HepG2 (cell line): Measurements from ENCODE around the gene ZFAND2B. TPM values are rescaled to one million over a fixed set of nuclear protein-coding genes. Genes with fewer than 3 reads are reported as not detected.

Experiments used
- FOXK2 ChIP-seq: fragments of 450-650 bp; IDR thresholded peaks from 2 replicates; pipeline ENCODE4 v1.6.1; 2016
- JUNB ChIP-seq: sonication (generic); formaldehyde crosslinking; IDR thresholded peaks from 2 replicates; pipeline ENCODE4 v1.8.0; 2022; ENCODE audit warnings: missing genetic modification reagents, mild to moderate bottlenecking, borderline replicate concordance
- NR2C2 ChIP-seq: sonication (generic); formaldehyde crosslinking; IDR thresholded peaks from 2 replicates; pipeline ENCODE4 v1.4.0; 2020; ENCODE audit warnings: missing genetic modification reagents, mild to moderate bottlenecking, moderate library complexity, borderline replicate concordance
- PCBP2 ChIP-seq: fragments of 200-400 bp; formaldehyde crosslinking; optimal IDR thresholded peaks from 2 replicates; pipeline ENCODE3; 2018; ENCODE audit warnings: low read length, low read depth; ENCODE audit not compliant: poor library complexity, severe bottlenecking
- PRPF4 ChIP-seq: fragments of 200-400 bp; formaldehyde crosslinking; IDR thresholded peaks from 2 replicates; pipeline ENCODE4 v1.6.1; 2016; ENCODE audit warnings: low read length, low read depth; ENCODE audit not compliant: poor library complexity, severe bottlenecking
- RARG ChIP-seq: sonication (generic); formaldehyde crosslinking; IDR thresholded peaks from 2 replicates; pipeline ENCODE4 v1.4.0; 2020; ENCODE audit warnings: low read depth, mild to moderate bottlenecking, missing genetic modification reagents
- TRIM24 ChIP-seq: sonication (generic); formaldehyde crosslinking; IDR thresholded peaks from 2 replicates; pipeline ENCODE4 v1.8.0; 2022; ENCODE audit warnings: mild to moderate bottlenecking, missing genetic modification reagents
- ZFP41 ChIP-seq: sonication (generic); formaldehyde crosslinking; IDR thresholded peaks from 2 replicates; pipeline ENCODE4 v1.4.0; 2020; ENCODE audit warnings: mild to moderate bottlenecking, missing genetic modification reagents, borderline replicate concordance
- ZFX ChIP-seq: sonication (generic); formaldehyde crosslinking; IDR thresholded peaks from 2 replicates; pipeline ENCODE4 v1.4.0; 2020; ENCODE audit warnings: mild to moderate bottlenecking, low read depth, missing genetic modification reagents, moderate library complexity
- ZNF17 ChIP-seq: sonication (generic); formaldehyde crosslinking; IDR thresholded peaks from 2 replicates; pipeline ENCODE4 v1.5.0; 2020; ENCODE audit warnings: mild to moderate bottlenecking, missing genetic modification reagents
- ZNF20 ChIP-seq: sonication (generic); formaldehyde crosslinking; IDR thresholded peaks from 2 replicates; pipeline ENCODE4 v1.4.0; 2020; ENCODE audit warnings: mild to moderate bottlenecking, moderate library complexity, missing genetic modification reagents
- ZNF230 ChIP-seq: sonication (generic); formaldehyde crosslinking; IDR thresholded peaks from 2 replicates; pipeline ENCODE4 v1.4.0; 2020; ENCODE audit warnings: mild to moderate bottlenecking, missing genetic modification reagents
- ZNF44 ChIP-seq: sonication (generic); formaldehyde crosslinking; IDR thresholded peaks from 2 replicates; pipeline ENCODE4 v1.5.1; 2020; ENCODE audit warnings: mild to moderate bottlenecking, missing genetic modification reagents
- ZNF530 ChIP-seq: sonication (generic); formaldehyde crosslinking; IDR thresholded peaks from 2 replicates; pipeline ENCODE4 v1.5.0; 2020; ENCODE audit warnings: low read depth, mild to moderate bottlenecking, missing genetic modification reagents
- ZNF776 ChIP-seq: sonication (generic); formaldehyde crosslinking; IDR thresholded peaks from 2 replicates; pipeline ENCODE4 v1.4.0; 2020; ENCODE audit warnings: mild to moderate bottlenecking, missing genetic modification reagents
- ZSCAN21 ChIP-seq: sonication (generic); formaldehyde crosslinking; IDR thresholded peaks from 2 replicates; pipeline ENCODE4 v1.8.0; 2022; ENCODE audit warnings: mild to moderate bottlenecking, missing genetic modification reagents, moderate library complexity, borderline replicate concordance
- polyA plus RNA-seq, 8 experiments: library from polyadenylated mRNA; depleted of rRNA in 3 of 8; stranded (reverse) in 7 of 8; unstranded in 1 of 8; fragments of >200 nt; fragmentation: Illumina TruSeq in 4 of 8; extraction: Trizol in 4 of 8; gene quantifications; 2 replicates each; pipeline versions ENCODE4 v1.2.1 to v1.2.3, GENCODE V29; 2011 to 2016; ENCODE audit warnings: low read depth in 4 of 8, missing spikeins in 1 of 8, mixed read lengths in 1 of 8; ENCODE audit not compliant: insufficient read depth in 1 of 8
- total RNA-seq, 5 experiments: library from RNA; depleted of rRNA; stranded (reverse); fragments of >200 nt; fragmentation: Illumina TruSeq; extraction: Trizol; gene quantifications; 2 replicates each; pipeline ENCODE4 v1.2.3, GENCODE V29; 2016; ENCODE audit warnings: low read depth in 1 of 5
- TF ChIP-seq, protein P1 (sequence below): sonication (generic); formaldehyde crosslinking; IDR thresholded peaks from 2 replicates; pipeline ENCODE4 v1.8.1; 2023; ENCODE audit warnings: mild to moderate bottlenecking, inconsistent platforms, moderate library complexity, missing genetic modification reagents, borderline replicate concordance
- TF ChIP-seq, protein P2 (sequence below): sonication (generic); formaldehyde crosslinking; IDR thresholded peaks from 2 replicates; pipeline ENCODE4 v1.4.0; 2020; ENCODE audit warnings: missing genetic modification reagents, borderline replicate concordance
- TF ChIP-seq, protein P3 (sequence below): sonication (generic); formaldehyde crosslinking; IDR thresholded peaks from 2 replicates; pipeline ENCODE4 v1.5.1; 2020; ENCODE audit warnings: mild to moderate bottlenecking, missing genetic modification reagents
- TF ChIP-seq, protein P4 (sequence below): fragments of 450-650 bp; IDR thresholded peaks from 2 replicates; pipeline ENCODE4 v1.6.1; 2017

Gene ZFAND2B
- total and polyA plus RNA-seq, 2 of the 13 experiments (the other 11 are each of a cell fraction or from before 2014, with no cell fraction given), result 53.3 to 115 TPM

DNA sequence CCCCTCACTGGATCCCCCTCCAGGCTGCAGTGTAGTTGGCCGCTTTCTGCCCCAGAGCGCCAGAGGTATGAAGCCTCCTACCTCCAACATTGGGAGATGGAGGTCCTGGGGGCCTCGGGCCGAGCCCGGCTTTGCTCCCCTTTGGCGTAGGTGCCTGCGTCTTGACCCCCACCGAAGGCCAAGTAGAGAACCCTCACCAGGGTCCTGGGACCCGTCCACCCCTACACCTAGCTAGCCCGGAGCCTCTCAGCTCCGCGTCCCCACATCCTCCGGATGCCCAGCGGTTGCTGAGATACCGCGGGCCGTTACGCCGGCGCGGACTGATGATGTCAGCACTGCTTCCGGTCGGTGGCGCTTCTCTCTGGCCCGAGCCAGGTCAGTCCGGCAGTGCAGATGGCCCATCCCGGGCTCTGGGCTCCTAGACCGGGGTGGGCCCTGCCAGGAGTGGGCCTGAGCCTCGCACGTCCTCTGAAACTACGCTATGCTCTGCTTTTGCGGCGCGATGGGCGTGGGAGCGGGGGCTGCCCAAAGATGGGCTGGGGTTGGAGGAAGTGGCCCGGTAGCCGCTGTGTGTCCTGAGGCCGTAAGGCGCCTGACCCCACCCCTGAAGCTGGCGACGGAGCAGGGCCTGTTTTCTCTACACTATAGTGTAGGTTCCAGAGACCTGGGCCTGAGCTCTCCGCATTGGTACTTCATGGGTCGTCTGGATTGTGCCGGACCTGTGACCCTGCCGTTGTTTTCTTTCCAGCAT, 38.7 kb downstream of the ZFAND2B start, which contains the start of the genes GLB1L and STK16 (continued):
- TF ChIP-seq PRPF4 (no peak), ZNF17 (CRISPR knock-in tag) (no peak), NR2C2 (CRISPR knock-in tag) (peak; percentile 83), ZNF20 (no peak), TRIM24 (CRISPR knock-in tag) (no peak), JUNB (no peak), ZFX (CRISPR knock-in tag) (peak; percentile 100), ZNF776 (CRISPR knock-in tag) (no peak), RARG (CRISPR knock-in tag) (no peak), ZNF530 (CRISPR knock-in tag) (peak; percentile 85; the same call in 1 of the 2 replicates), PCBP2 (no peak), ZFP41 (peak; percentile 93; the same call in 1 of the 2 replicates), ZSCAN21 (CRISPR knock-in tag) (peak; percentile 67), ZNF230 (CRISPR knock-in tag) (peak; percentile 93), FOXK2 (no peak), ZNF44 (CRISPR knock-in tag) (0 out of 2 replicates have a peak, but pooled peaks have one; percentile 68)
- TF ChIP-seq, protein P1, sequence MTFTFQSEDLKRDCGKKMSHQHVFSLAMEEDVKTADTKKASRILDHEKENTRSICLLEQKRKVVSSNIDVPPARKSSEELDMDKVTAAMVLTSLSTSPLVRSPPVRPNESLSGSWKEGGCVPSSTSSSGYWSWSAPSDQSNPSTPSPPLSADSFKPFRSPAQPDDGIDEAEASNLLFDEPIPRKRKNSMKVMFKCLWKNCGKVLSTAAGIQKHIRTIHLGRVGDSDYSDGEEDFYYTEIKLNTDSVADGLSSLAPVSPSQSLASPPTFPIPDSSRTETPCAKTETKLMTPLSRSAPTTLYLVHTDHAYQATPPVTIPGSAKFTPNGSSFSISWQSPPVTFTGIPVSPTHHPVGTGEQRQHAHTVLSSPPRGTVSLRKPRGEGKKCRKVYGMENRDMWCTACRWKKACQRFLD (CRISPR knock-in tag), result peak; percentile 95
- TF ChIP-seq, protein P2, sequence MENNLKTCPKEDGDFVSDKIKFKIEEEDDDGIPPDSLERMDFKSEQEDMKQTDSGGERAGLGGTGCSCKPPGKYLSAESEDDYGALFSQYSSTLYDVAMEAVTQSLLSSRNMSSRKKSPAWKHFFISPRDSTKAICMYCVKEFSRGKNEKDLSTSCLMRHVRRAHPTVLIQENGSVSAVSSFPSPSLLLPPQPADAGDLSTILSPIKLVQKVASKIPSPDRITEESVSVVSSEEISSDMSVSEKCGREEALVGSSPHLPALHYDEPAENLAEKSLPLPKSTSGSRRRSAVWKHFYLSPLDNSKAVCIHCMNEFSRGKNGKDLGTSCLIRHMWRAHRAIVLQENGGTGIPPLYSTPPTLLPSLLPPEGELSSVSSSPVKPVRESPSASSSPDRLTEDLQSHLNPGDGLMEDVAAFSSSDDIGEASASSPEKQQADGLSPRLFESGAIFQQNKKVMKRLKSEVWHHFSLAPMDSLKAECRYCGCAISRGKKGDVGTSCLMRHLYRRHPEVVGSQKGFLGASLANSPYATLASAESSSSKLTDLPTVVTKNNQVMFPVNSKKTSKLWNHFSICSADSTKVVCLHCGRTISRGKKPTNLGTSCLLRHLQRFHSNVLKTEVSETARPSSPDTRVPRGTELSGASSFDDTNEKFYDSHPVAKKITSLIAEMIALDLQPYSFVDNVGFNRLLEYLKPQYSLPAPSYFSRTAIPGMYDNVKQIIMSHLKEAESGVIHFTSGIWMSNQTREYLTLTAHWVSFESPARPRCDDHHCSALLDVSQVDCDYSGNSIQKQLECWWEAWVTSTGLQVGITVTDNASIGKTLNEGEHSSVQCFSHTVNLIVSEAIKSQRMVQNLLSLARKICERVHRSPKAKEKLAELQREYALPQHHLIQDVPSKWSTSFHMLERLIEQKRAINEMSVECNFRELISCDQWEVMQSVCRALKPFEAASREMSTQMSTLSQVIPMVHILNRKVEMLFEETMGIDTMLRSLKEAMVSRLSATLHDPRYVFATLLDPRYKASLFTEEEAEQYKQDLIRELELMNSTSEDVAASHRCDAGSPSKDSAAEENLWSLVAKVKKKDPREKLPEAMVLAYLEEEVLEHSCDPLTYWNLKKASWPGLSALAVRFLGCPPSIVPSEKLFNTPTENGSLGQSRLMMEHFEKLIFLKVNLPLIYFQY (CRISPR knock-in tag), result peak; percentile 94
- TF ChIP-seq, protein P3, sequence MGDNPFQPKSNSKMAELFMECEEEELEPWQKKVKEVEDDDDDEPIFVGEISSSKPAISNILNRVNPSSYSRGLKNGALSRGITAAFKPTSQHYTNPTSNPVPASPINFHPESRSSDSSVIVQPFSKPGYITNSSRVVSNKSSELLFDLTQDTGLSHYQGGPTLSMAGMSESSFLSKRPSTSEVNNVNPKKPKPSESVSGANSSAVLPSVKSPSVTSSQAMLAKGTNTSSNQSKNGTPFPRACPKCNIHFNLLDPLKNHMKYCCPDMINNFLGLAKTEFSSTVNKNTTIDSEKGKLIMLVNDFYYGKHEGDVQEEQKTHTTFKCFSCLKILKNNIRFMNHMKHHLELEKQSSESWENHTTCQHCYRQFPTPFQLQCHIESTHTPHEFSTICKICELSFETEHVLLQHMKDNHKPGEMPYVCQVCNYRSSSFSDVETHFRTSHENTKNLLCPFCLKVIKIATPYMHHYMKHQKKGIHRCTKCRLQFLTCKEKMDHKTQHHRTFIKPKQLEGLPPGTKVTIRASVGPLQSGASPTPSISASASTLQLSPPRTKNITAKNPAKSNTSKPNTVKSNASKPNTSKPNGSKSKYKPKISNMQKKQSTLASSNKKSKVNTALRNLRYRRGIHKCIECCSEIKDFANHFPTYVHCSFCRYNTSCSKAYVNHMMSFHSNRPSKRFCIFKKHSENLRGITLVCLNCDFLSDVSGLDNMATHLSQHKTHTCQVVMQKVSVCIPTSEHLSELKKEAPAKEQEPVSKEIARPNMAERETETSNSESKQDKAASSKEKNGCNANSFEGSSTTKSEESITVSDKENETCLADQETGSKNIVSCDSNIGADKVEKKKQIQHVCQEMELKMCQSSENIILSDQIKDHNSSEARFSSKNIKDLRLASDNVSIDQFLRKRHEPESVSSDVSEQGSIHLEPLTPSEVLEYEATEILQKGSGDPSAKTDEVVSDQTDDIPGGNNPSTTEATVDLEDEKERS (CRISPR knock-in tag), result peak; percentile 91
- TF ChIP-seq, protein P4, sequence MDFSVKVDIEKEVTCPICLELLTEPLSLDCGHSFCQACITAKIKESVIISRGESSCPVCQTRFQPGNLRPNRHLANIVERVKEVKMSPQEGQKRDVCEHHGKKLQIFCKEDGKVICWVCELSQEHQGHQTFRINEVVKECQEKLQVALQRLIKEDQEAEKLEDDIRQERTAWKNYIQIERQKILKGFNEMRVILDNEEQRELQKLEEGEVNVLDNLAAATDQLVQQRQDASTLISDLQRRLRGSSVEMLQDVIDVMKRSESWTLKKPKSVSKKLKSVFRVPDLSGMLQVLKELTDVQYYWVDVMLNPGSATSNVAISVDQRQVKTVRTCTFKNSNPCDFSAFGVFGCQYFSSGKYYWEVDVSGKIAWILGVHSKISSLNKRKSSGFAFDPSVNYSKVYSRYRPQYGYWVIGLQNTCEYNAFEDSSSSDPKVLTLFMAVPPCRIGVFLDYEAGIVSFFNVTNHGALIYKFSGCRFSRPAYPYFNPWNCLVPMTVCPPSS, result no peak
